Measurements from ENCODE around the gene TULP4. TPM values are rescaled to one million over a fixed set of nuclear protein-coding genes. Genes with fewer than 3 reads are reported as not detected.

The TULP4 gene
- total and polyA plus RNA-seq, 2 donors: 5.9 to 57.1 TPM

- Histone ChIP-seq H3K27ac (ENCODE audit: low read depth in 1 of 2, low read length in 1 of 2) (no peak overlapping the region), H3K4me3 (ENCODE audit: low read length in 2 of 2) (no peak overlapping the region), H3K4me1 (ENCODE audit: control insufficient read depth in 2 of 2, insufficient read depth in 2 of 2, low read length in 2 of 2) (no peaks in the 10 kb centered on the region), H3K9me3 (ENCODE audit: control insufficient read depth in 2 of 2, insufficient read depth in 1 of 2, low read length in 1 of 2) (no peaks in the 10 kb centered on the region), H3K36me3 (ENCODE audit: control insufficient read depth in 2 of 2, insufficient read depth in 2 of 2, low read length in 1 of 2) (peaks cover 41 to 56% of the 10 kb centered on the region in 2 donors), H3K27me3 (ENCODE audit: control insufficient read depth in 2 of 2, insufficient read depth in 1 of 2, low read length in 1 of 2) (no peaks in the 10 kb centered on the region)
- WGBS: 98% methylated on average over 43 of the region's 43 CpGs
- no peak for DNase-seq (ENCODE audit: low read depth in 6 of 9, low spot score in 9 of 9)
Measured at GRCh38 chr6:158502263-158502950, 190.1 kb downstream of the TULP4 start.

DNA sequence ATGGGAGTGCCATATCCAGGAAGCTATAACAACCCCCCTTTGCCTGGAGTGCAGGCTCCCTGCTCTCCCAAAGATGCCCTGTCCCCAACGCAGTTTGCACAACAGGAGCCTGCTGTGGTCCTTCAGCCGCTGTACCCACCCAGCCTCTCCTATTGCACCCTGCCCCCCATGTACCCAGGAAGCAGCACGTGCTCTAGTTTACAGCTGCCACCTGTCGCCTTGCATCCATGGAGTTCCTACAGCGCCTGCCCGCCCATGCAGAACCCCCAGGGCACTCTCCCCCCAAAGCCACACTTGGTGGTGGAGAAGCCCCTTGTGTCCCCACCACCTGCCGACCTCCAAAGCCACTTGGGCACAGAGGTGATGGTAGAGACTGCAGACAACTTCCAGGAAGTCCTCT lies 191.0 kb downstream of the TULP4 start:
- no peak overlapping the region for H3K27ac ChIP-seq (ENCODE audit: low read depth in 1 of 2, low read length in 1 of 2)
- no peak overlapping the region for H3K4me3 ChIP-seq (ENCODE audit: low read length in 2 of 2)
- H3K36me3 ChIP-seq (ENCODE audit: control insufficient read depth in 2 of 2, insufficient read depth in 2 of 2, low read length in 1 of 2): peaks cover 39 to 51% of the 10 kb centered on the region in 2 donors
- DNase-seq (ENCODE audit: low read depth in 6 of 9, low spot score in 9 of 9): no peak
- no peaks in the 10 kb centered on the region for H3K27me3 ChIP-seq (ENCODE audit: control insufficient read depth in 2 of 2, insufficient read depth in 1 of 2, low read length in 1 of 2)
- 98% methylated on average over 7 of the region's 7 CpGs for WGBS
- no peaks in the 10 kb centered on the region for H3K4me1 ChIP-seq (ENCODE audit: control insufficient read depth in 2 of 2, insufficient read depth in 2 of 2, low read length in 2 of 2)
- H3K9me3 ChIP-seq (ENCODE audit: control insufficient read depth in 2 of 2, insufficient read depth in 1 of 2, low read length in 1 of 2): no peaks in the 10 kb centered on the region

GRCh38 chr6:158503846-158504245 lies 191.6 kb downstream of the TULP4 start:
- WGBS: 96% methylated on average over 25 of the region's 25 CpGs
- Histone ChIP-seq H3K4me3 (ENCODE audit: low read length in 2 of 2) (no peak overlapping the region), H3K36me3 (ENCODE audit: control insufficient read depth in 2 of 2, insufficient read depth in 2 of 2, low read length in 1 of 2) (peaks cover 33 to 45% of the 10 kb centered on the region in 2 donors), H3K9me3 (ENCODE audit: control insufficient read depth in 2 of 2, insufficient read depth in 1 of 2, low read length in 1 of 2) (no peaks in the 10 kb centered on the region), H3K4me1 (ENCODE audit: control insufficient read depth in 2 of 2, insufficient read depth in 2 of 2, low read length in 2 of 2) (no peaks in the 10 kb centered on the region), H3K27me3 (ENCODE audit: control insufficient read depth in 2 of 2, insufficient read depth in 1 of 2, low read length in 1 of 2) (no peaks in the 10 kb centered on the region), H3K27ac (ENCODE audit: low read depth in 1 of 2, low read length in 1 of 2) (no peak overlapping the region)
- no peak for DNase-seq (ENCODE audit: low read depth in 6 of 9, low spot score in 9 of 9)

DNA sequence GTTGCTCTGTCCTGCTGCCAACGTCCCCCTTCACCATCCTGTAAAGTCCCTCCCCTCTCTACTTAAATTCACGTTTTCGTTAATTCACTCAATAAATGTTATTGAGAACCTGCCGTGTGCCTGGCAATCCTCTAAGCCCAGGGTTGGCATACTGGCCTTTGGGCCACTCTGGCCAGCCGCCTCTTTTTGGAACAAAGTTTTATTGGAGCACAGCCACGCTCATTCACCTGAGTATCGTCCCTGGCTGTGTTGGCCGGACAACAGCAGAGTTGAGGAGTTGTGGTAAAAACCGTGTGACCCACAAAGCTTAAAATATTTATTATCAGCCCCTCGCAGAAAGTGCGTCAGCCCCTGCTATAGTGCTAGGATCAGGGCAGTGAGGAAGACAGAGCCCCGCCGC lies 192.9 kb downstream of the TULP4 start:
- no peak for DNase-seq (ENCODE audit: low read depth in 6 of 9, low spot score in 9 of 9)
- Histone ChIP-seq H3K27me3 (ENCODE audit: control insufficient read depth in 2 of 2, insufficient read depth in 1 of 2, low read length in 1 of 2) (no peaks in the 10 kb centered on the region), H3K36me3 (ENCODE audit: control insufficient read depth in 2 of 2, insufficient read depth in 2 of 2, low read length in 1 of 2) (peaks cover 26 to 33% of the 10 kb centered on the region in 2 donors), H3K9me3 (ENCODE audit: control insufficient read depth in 2 of 2, insufficient read depth in 1 of 2, low read length in 1 of 2) (no peaks in the 10 kb centered on the region), H3K4me3 (ENCODE audit: low read length in 2 of 2) (no peak overlapping the region), H3K27ac (ENCODE audit: low read depth in 1 of 2, low read length in 1 of 2) (no peak overlapping the region), H3K4me1 (ENCODE audit: control insufficient read depth in 2 of 2, insufficient read depth in 2 of 2, low read length in 2 of 2) (no peaks in the 10 kb centered on the region)
- 97% methylated on average over 13 of the region's 13 CpGs for WGBS

GRCh38 chr6:158506601-158507000 lies 194.3 kb downstream of the TULP4 start:
- Histone ChIP-seq H3K27me3 (ENCODE audit: control insufficient read depth in 2 of 2, insufficient read depth in 1 of 2, low read length in 1 of 2) (no peaks in the 10 kb centered on the region), H3K4me1 (ENCODE audit: control insufficient read depth in 2 of 2, insufficient read depth in 2 of 2, low read length in 2 of 2) (no peaks in the 10 kb centered on the region), H3K36me3 (ENCODE audit: control insufficient read depth in 2 of 2, insufficient read depth in 2 of 2, low read length in 1 of 2) (peaks cover 21 to 25% of the 10 kb centered on the region in 2 donors), H3K4me3 (ENCODE audit: low read length in 2 of 2) (no peak overlapping the region), H3K9me3 (ENCODE audit: control insufficient read depth in 2 of 2, insufficient read depth in 1 of 2, low read length in 1 of 2) (no peaks in the 10 kb centered on the region), H3K27ac (ENCODE audit: low read depth in 1 of 2, low read length in 1 of 2) (no peak overlapping the region)
- WGBS: 95% methylated on average over 10 of the region's 10 CpGs
- no peak for DNase-seq (ENCODE audit: low read depth in 6 of 9, low spot score in 9 of 9)

GRCh38 chr6:158507174-158507573 lies 194.9 kb downstream of the TULP4 start:
- H3K36me3 ChIP-seq (ENCODE audit: control insufficient read depth in 2 of 2, insufficient read depth in 2 of 2, low read length in 1 of 2): peaks cover 18 to 20% of the 10 kb centered on the region in 2 donors
- H3K4me3 ChIP-seq (ENCODE audit: low read length in 2 of 2): no peak overlapping the region
- H3K9me3 ChIP-seq (ENCODE audit: control insufficient read depth in 2 of 2, insufficient read depth in 1 of 2, low read length in 1 of 2): no peaks in the 10 kb centered on the region
- DNase-seq (ENCODE audit: low read depth in 6 of 9, low spot score in 9 of 9): no peak
- H3K27me3 ChIP-seq (ENCODE audit: control insufficient read depth in 2 of 2, insufficient read depth in 1 of 2, low read length in 1 of 2): no peaks in the 10 kb centered on the region
- H3K4me1 ChIP-seq (ENCODE audit: control insufficient read depth in 2 of 2, insufficient read depth in 2 of 2, low read length in 2 of 2): no peaks in the 10 kb centered on the region
- no peak overlapping the region for H3K27ac ChIP-seq (ENCODE audit: low read depth in 1 of 2, low read length in 1 of 2)
- 98% methylated on average over 7 of the region's 7 CpGs for WGBS

DNA sequence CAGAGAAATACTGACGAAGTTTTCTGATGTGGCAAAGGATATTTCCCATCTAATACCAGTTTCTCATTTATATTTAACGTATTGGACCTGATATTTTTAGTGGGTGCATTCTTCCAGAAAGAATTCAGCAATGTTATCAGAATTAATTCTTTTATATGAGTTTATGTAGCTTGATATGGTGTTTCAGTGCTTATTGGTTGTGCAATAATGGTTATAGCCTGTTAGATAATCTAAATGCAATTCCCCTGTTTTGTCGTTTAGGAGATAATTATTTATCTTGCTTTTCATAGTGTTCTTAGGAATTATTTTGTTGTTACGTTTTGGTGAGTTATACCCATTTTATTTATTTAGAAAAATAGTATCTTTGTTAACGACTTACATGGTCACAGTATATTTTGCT lies 196.2 kb downstream of the TULP4 start:
- no peaks in the 10 kb centered on the region for H3K27me3 ChIP-seq (ENCODE audit: control insufficient read depth in 2 of 2, insufficient read depth in 1 of 2, low read length in 1 of 2)
- no peak overlapping the region for H3K4me3 ChIP-seq (ENCODE audit: low read length in 2 of 2)
- WGBS: 97% methylated on average over 5 of the region's 5 CpGs
- no peak overlapping the region for H3K27ac ChIP-seq (ENCODE audit: low read depth in 1 of 2, low read length in 1 of 2)
- H3K4me1 ChIP-seq (ENCODE audit: control insufficient read depth in 2 of 2, insufficient read depth in 2 of 2, low read length in 2 of 2): no peaks in the 10 kb centered on the region
- no peak for DNase-seq (ENCODE audit: low read depth in 6 of 9, low spot score in 9 of 9)
- peaks cover 9 to 11% of the 10 kb centered on the region in 2 donors for H3K36me3 ChIP-seq (ENCODE audit: control insufficient read depth in 2 of 2, insufficient read depth in 2 of 2, low read length in 1 of 2)
- H3K9me3 ChIP-seq (ENCODE audit: control insufficient read depth in 2 of 2, insufficient read depth in 1 of 2, low read length in 1 of 2): no peaks in the 10 kb centered on the region

- peaks cover 6 to 11% of the 10 kb centered on the region in 2 donors for H3K36me3 ChIP-seq (ENCODE audit: control insufficient read depth in 2 of 2, insufficient read depth in 2 of 2, low read length in 1 of 2)
- H3K27me3 ChIP-seq (ENCODE audit: control insufficient read depth in 2 of 2, insufficient read depth in 1 of 2, low read length in 1 of 2): no peaks in the 10 kb centered on the region
- WGBS: 96% methylated on average over 11 of the region's 11 CpGs
- H3K9me3 ChIP-seq (ENCODE audit: control insufficient read depth in 2 of 2, insufficient read depth in 1 of 2, low read length in 1 of 2): no peaks in the 10 kb centered on the region
- H3K27ac ChIP-seq (ENCODE audit: low read depth in 1 of 2, low read length in 1 of 2): no peak overlapping the region
- DNase-seq (ENCODE audit: low read depth in 6 of 9, low spot score in 9 of 9): no peak
- H3K4me3 ChIP-seq (ENCODE audit: low read length in 2 of 2): no peak overlapping the region
- H3K4me1 ChIP-seq (ENCODE audit: control insufficient read depth in 2 of 2, insufficient read depth in 2 of 2, low read length in 2 of 2): peaks cover 2 to 10% of the 10 kb centered on the region in 2 donors
Measured at GRCh38 chr6:158509465-158509864, 197.2 kb downstream of the TULP4 start.

DNA sequence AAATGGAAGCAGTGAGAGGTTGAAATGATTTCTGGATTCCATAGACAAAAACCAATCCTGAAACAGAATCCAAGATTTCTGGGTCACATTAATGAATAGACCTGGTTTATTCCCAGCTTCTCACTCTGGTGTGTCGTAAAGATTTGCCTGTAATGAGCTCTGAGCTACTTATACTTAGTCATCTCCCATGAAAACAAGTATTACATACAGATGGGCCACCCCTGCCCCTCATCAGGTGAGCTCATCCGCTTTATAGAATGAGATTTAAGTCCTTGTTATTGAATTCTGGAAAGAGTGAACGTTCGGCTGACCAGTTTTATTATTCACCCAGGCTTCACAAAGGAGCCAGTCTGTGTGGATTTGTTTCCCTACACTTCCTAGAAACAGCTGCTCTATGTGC lies 200.5 kb downstream of the TULP4 start:
- peaks cover 0 to 2% of the 10 kb centered on the region in 2 donors for H3K36me3 ChIP-seq (ENCODE audit: control insufficient read depth in 2 of 2, insufficient read depth in 2 of 2, low read length in 1 of 2)
- no peaks in the 10 kb centered on the region for H3K9me3 ChIP-seq (ENCODE audit: control insufficient read depth in 2 of 2, insufficient read depth in 1 of 2, low read length in 1 of 2)
- WGBS: 95% methylated on average over 4 of the region's 4 CpGs
- H3K27ac ChIP-seq (ENCODE audit: low read depth in 1 of 2, low read length in 1 of 2): no peak overlapping the region
- no peak overlapping the region for H3K4me3 ChIP-seq (ENCODE audit: low read length in 2 of 2)
- H3K4me1 ChIP-seq (ENCODE audit: control insufficient read depth in 2 of 2, insufficient read depth in 2 of 2, low read length in 2 of 2): peaks cover 6 to 36% of the 10 kb centered on the region in 2 donors
- peaks cover 2 to 17% of the 10 kb centered on the region in 2 donors for H3K27me3 ChIP-seq (ENCODE audit: control insufficient read depth in 2 of 2, insufficient read depth in 1 of 2, low read length in 1 of 2)
- DNase-seq (ENCODE audit: low read depth in 6 of 9, low spot score in 9 of 9): no peak

Measured in thymus (tissue), 11 donors.